WTC11 (cell line): ENCODE data around the gene TMEM186.

Source experiments
- E2F1 ChIP-seq: sonication (generic); formaldehyde crosslinking; IDR thresholded peaks from 2 replicates; pipeline ENCODE4 v1.8.0; 2022; ENCODE audit warnings: mild to moderate bottlenecking, missing genetic modification reagents
- EMX1 ChIP-seq: fragments of 250-450 bp; sonication (Bioruptor Pico); IDR thresholded peaks from 2 replicates; pipeline ENCODE4 v1.8.0; 2021; ENCODE audit warnings: mild to moderate bottlenecking
- GTF2I ChIP-seq: fragments of 250-450 bp; sonication (Bioruptor Pico); conservative IDR thresholded peaks from 2 replicates; pipeline ENCODE4 v1.4.0; 2021; ENCODE audit warnings: mild to moderate bottlenecking
- JAZF1 ChIP-seq: fragments of 250-450 bp; sonication (Bioruptor Pico); IDR thresholded peaks from 2 replicates; pipeline ENCODE4 v1.9.0; 2021; ENCODE audit warnings: moderate library complexity, mild to moderate bottlenecking, inconsistent platforms
- NR1H2 ChIP-seq: sonication (generic); formaldehyde crosslinking; IDR thresholded peaks from 2 replicates; pipeline ENCODE4 v1.9.0; 2021; ENCODE audit warnings: mild to moderate bottlenecking, moderate library complexity, missing genetic modification reagents
- TP53 ChIP-seq: sonication (generic); formaldehyde crosslinking; IDR thresholded peaks from 2 replicates; pipeline ENCODE4 v1.8.1; 2023; ENCODE audit warnings: mild to moderate bottlenecking, missing genetic modification reagents
- ZNF423 ChIP-seq: fragments of 250-450 bp; sonication (Bioruptor Pico); IDR thresholded peaks from 2 replicates; pipeline ENCODE4 v2.1.2; 2022; ENCODE audit warnings: mild to moderate bottlenecking, moderate library complexity
- ZSCAN18 ChIP-seq: fragments of 250-450 bp; sonication (Bioruptor Pico); IDR thresholded peaks from 2 replicates; pipeline ENCODE4 v2.1.2; 2022; ENCODE audit warnings: mild to moderate bottlenecking, moderate library complexity
- TF ChIP-seq, protein P1 (sequence below): fragments of 200-600 bp; IDR thresholded peaks from 2 replicates; pipeline ENCODE4 v1.8.0; 2022; ENCODE audit warnings: antibody characterized with exemption
- TF ChIP-seq, protein P2 (sequence below): sonication (generic); formaldehyde crosslinking; IDR thresholded peaks from 2 replicates; pipeline ENCODE4 v1.8.1; 2022; ENCODE audit warnings: low read depth, missing genetic modification reagents, borderline replicate concordance
- TF ChIP-seq, protein P3 (sequence below): fragments of 250-450 bp; sonication (Bioruptor Pico); IDR thresholded peaks from 2 replicates; pipeline ENCODE4 v1.9.0; 2021; ENCODE audit warnings: moderate library complexity, mild to moderate bottlenecking, inconsistent platforms, borderline replicate concordance
- TF ChIP-seq, protein P4 (sequence below): sonication (generic); formaldehyde crosslinking; IDR thresholded peaks from 2 replicates; pipeline ENCODE4 v1.8.1; 2023; ENCODE audit warnings: mild to moderate bottlenecking, missing genetic modification reagents

DNA sequence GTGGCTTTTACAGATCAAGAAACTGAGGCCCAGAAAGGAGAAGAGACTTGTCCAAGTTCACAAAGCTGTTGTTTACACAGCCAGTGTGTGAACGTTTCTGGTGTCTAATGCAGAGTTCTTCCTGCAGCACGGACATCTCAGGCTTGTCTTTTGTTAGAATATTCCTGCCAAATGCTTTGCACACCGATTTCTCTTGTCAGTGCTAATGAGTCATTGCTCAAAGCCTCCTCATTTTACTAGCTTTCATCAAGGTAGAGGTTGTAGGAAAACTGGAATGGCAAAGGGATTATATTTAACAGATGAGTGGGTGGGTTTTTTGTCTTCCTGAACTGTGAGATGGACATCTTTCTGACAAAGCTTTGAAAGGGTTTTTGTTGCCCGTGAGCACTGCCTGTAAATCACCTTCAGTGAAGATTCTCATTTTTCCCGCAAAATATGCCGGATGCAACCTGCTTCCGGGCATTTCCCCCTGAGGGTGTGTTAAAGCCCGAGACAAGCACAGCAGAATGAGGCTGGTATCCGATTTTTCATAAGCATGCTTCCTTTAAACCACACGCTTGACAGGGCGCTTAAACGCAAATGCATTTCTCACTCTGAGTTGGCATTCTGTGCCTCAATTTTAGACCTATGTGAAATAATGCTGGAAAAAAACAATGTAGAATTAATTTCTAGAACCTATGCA lies 14.9 kb upstream of the TMEM186 start:
- TF ChIP-seq ZNF423 (no peak), NR1H2 (CRISPR knock-in tag) (no peak), ZSCAN18 (no peak), JAZF1 (CRISPR knock-in tag) (no peak), EMX1 (CRISPR knock-in tag) (no peak), GTF2I (CRISPR knock-in tag) (no peak), TP53 (CRISPR knock-in tag) (no peak), E2F1 (no peak)
- TF ChIP-seq, protein P1, sequence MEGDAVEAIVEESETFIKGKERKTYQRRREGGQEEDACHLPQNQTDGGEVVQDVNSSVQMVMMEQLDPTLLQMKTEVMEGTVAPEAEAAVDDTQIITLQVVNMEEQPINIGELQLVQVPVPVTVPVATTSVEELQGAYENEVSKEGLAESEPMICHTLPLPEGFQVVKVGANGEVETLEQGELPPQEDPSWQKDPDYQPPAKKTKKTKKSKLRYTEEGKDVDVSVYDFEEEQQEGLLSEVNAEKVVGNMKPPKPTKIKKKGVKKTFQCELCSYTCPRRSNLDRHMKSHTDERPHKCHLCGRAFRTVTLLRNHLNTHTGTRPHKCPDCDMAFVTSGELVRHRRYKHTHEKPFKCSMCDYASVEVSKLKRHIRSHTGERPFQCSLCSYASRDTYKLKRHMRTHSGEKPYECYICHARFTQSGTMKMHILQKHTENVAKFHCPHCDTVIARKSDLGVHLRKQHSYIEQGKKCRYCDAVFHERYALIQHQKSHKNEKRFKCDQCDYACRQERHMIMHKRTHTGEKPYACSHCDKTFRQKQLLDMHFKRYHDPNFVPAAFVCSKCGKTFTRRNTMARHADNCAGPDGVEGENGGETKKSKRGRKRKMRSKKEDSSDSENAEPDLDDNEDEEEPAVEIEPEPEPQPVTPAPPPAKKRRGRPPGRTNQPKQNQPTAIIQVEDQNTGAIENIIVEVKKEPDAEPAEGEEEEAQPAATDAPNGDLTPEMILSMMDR: no peak
- TF ChIP-seq, protein P2, sequence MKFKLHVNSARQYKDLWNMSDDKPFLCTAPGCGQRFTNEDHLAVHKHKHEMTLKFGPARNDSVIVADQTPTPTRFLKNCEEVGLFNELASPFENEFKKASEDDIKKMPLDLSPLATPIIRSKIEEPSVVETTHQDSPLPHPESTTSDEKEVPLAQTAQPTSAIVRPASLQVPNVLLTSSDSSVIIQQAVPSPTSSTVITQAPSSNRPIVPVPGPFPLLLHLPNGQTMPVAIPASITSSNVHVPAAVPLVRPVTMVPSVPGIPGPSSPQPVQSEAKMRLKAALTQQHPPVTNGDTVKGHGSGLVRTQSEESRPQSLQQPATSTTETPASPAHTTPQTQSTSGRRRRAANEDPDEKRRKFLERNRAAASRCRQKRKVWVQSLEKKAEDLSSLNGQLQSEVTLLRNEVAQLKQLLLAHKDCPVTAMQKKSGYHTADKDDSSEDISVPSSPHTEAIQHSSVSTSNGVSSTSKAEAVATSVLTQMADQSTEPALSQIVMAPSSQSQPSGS (CRISPR knock-in tag): no peak
- TF ChIP-seq, protein P3, sequence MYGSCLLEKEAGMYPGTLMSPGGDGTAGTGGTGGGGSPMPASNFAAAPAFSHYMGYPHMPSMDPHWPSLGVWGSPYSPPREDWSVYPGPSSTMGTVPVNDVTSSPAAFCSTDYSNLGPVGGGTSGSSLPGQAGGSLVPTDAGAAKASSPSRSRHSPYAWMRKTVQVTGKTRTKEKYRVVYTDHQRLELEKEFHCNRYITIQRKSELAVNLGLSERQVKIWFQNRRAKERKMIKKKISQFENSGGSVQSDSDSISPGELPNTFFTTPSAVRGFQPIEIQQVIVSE (CRISPR knock-in tag): no peak
- TF ChIP-seq, protein P4, sequence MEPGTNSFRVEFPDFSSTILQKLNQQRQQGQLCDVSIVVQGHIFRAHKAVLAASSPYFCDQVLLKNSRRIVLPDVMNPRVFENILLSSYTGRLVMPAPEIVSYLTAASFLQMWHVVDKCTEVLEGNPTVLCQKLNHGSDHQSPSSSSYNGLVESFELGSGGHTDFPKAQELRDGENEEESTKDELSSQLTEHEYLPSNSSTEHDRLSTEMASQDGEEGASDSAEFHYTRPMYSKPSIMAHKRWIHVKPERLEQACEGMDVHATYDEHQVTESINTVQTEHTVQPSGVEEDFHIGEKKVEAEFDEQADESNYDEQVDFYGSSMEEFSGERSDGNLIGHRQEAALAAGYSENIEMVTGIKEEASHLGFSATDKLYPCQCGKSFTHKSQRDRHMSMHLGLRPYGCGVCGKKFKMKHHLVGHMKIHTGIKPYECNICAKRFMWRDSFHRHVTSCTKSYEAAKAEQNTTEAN (CRISPR knock-in tag): no peak
